Progenitor cell of endocrine pancreas (in vitro differentiated cells): ENCODE measurements around the gene NIPBL. TPM values are rescaled to one million over a fixed set of nuclear protein-coding genes. Genes with fewer than 3 reads are reported as not detected.

Experiments
- DNase-seq: peaks from one replicate; pipeline ENCODE4 v3.0.0; 2021; ENCODE audit warnings: low spot score; ENCODE audit not compliant: unreplicated experiment
- H3K27ac Mint-ChIP-seq: 2 replicates; pipeline ENCODE4 v1.8.0; 2021; ENCODE audit warnings: mild to moderate bottlenecking, moderate library complexity, mixed read lengths
- H3K27me3 Mint-ChIP-seq: 2 replicates; pipeline ENCODE4 v1.8.0; 2021; ENCODE audit warnings: mixed read lengths
- H3K36me3 Mint-ChIP-seq: 2 replicates; pipeline ENCODE4 v1.8.0; 2022; ENCODE audit warnings: mixed read lengths; ENCODE audit not compliant: insufficient read depth
- H3K4me1 Mint-ChIP-seq: 2 replicates; pipeline ENCODE4 v1.8.0; 2021; ENCODE audit warnings: low read depth, mixed read lengths
- H3K4me3 Mint-ChIP-seq: 2 replicates; pipeline ENCODE4 v1.8.0; 2021; ENCODE audit warnings: low read depth, mild to moderate bottlenecking, moderate library complexity, mixed read lengths
- H3K9me3 Mint-ChIP-seq: 2 replicates; pipeline ENCODE4 v1.8.0; 2021; ENCODE audit warnings: low read depth, mixed read lengths
- total RNA-seq: library from RNA; stranded (reverse); gene quantifications from 2 replicates; pipeline ENCODE4 v1.2.1, GENCODE V29; 2021
- TF ChIP-seq, protein P1 (sequence below): fragments of 200-600 bp; sonication (generic); IDR thresholded peaks from one replicate; pipeline ENCODE4 v1.5.0; 2021; ENCODE audit warnings: antibody characterized with exemption, mild to moderate bottlenecking; ENCODE audit not compliant: unreplicated experiment

NIPBL gene
- total RNA-seq, 1 donor from 2014 or later: 85.6 TPM

DNA sequence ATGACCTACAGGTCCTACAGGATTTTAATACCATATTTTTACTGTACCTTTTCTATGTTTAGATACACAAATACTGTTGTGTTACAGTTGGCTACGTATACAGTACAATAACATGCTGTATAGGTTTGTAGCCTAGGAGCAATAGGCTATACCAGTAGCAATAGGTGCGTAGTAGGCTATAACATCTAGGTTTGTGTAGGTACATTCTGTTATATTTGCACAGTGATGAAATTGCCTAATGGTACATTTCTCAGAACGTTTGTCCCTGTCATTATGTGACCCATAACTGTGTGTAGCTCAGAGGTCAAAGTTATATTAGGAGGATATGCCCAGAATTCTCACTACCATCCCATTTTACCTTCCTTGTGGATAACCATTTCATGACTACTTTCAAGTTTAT is 59.7 kb downstream of the NIPBL start:
- no peak overlapping the region for H3K27ac Mint-ChIP-seq
- no peak overlapping the region for H3K4me3 Mint-ChIP-seq
- TF ChIP-seq, protein P1, sequence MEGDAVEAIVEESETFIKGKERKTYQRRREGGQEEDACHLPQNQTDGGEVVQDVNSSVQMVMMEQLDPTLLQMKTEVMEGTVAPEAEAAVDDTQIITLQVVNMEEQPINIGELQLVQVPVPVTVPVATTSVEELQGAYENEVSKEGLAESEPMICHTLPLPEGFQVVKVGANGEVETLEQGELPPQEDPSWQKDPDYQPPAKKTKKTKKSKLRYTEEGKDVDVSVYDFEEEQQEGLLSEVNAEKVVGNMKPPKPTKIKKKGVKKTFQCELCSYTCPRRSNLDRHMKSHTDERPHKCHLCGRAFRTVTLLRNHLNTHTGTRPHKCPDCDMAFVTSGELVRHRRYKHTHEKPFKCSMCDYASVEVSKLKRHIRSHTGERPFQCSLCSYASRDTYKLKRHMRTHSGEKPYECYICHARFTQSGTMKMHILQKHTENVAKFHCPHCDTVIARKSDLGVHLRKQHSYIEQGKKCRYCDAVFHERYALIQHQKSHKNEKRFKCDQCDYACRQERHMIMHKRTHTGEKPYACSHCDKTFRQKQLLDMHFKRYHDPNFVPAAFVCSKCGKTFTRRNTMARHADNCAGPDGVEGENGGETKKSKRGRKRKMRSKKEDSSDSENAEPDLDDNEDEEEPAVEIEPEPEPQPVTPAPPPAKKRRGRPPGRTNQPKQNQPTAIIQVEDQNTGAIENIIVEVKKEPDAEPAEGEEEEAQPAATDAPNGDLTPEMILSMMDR: no peak
- H3K36me3 Mint-ChIP-seq: no peaks in the 10 kb centered on the region
- no peak for DNase-seq
- H3K27me3 Mint-ChIP-seq: no peaks in the 10 kb centered on the region
- H3K4me1 Mint-ChIP-seq: peaks cover 15% of the 10 kb centered on the region
- H3K9me3 Mint-ChIP-seq: peaks cover 8% of the 10 kb centered on the region

DNA sequence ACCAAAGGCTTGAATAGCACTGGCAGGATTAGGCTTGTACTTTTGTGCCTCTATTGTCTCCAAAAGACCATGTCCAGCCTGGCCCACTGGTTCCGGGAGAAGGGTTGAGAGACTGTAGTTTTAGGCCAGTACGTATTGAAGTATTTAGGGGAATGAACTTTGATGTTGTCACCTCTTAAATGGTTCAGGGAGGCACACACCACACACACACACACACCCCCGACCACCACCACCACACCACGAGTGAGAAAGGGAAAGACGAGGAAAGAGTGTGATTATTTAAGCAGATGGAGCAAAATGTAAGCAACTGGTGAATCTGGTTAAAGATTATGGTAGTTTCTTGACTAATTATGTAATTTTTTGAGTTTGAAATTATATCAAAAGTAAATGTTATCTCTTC is 61.6 kb downstream of the NIPBL start:
- Mint-ChIP-seq H3K9me3 (no peaks in the 10 kb centered on the region), H3K4me3 (no peak overlapping the region), H3K4me1 (peaks cover 16% of the 10 kb centered on the region), H3K36me3 (no peaks in the 10 kb centered on the region), H3K27ac (peak overlapping the region; percentile 78), H3K27me3 (no peaks in the 10 kb centered on the region)
- DNase-seq: no peak
- TF ChIP-seq, protein P1: no peak

DNA sequence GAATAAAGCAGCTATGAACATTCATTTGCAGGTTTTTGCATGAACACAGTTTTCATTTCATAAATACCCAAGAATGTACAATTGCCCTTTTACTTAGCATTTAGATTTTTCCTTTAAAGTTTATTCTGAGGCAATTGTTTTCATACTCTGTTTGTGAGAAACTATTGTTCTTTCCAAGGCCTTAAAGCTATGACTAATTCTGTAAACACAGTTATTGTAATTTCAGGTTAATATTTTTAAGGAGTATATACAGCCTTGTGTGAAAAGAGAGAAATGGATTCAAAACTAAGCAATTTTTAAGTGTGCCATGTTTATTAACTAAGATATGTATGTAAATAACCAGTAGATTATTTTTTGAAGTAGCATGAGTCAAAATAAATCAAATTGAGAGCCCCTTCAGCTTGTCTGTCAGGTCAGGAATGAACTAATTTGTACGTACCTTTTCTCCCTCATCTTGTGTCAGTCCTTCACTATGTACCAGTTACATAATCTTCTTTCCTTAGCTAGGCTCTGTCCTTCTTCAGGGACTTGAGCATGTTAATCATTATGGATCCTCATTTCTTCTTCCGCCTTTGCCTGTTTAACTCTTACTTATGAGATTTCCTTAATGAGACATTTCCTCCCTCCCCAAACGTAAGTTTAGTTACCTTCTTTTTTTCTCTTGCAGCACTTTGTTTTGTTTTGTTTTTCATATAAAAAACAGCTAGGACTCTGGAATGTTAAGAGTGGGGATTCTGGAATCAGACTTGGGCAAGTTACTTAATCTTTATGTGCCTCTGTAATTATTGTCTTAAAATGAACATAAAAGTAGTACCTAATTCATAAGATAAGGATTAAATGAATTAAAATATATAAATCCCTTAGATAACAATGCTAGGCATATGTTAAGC is 63.6 kb downstream of the NIPBL start:
- H3K4me3 Mint-ChIP-seq: no peak overlapping the region
- DNase-seq: no peak
- H3K27me3 Mint-ChIP-seq: no peaks in the 10 kb centered on the region
- TF ChIP-seq, protein P1: no peak
- H3K4me1 Mint-ChIP-seq: peaks cover 16% of the 10 kb centered on the region
- no peaks in the 10 kb centered on the region for H3K36me3 Mint-ChIP-seq
- H3K9me3 Mint-ChIP-seq: no peaks in the 10 kb centered on the region
- no peak overlapping the region for H3K27ac Mint-ChIP-seq

DNA sequence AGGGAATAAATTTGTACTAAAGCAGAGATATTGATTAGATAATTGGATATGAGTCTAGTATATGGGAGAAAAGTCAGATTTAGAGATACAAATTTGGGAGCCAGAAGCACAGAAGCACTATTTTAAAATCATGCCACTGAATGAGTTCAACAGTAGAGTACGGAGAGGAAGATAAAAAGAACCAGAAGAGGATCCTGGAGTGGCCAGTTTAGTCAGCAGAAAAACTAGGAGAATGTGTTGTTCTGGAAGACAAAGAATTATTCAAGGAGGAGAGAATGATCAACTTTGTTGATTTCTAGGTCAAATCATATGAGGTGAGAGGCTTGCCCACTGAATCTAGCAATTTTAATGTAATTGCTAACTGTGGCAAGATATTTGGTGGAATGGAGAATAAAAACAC is 67.0 kb downstream of the NIPBL start:
- Mint-ChIP-seq H3K27ac (peak overlapping the region; percentile 0), H3K4me1 (peaks cover 17% of the 10 kb centered on the region), H3K4me3 (no peak overlapping the region), H3K36me3 (no peaks in the 10 kb centered on the region), H3K27me3 (no peaks in the 10 kb centered on the region), H3K9me3 (no peaks in the 10 kb centered on the region)
- no peak for DNase-seq
- TF ChIP-seq, protein P1: no peak

DNA sequence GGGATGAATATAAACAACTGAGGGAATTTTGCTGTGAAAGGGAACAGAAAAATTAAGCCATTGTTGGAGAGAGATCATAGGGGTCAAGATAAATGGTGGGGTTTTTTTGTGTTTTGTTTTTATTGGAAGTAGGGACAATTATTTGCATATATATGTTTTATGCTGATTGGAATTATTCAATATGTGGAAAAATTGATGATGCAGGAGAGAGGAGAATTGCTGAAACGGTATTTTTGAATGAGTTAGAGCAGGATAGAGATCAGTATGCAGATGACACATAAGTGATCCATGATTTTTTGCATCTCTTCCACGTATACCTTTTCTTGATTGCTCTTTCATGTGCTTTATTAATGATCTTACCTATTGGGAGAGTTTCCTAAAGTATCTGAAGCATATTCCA is 67.5 kb downstream of the NIPBL start:
- TF ChIP-seq, protein P1: no peak
- H3K9me3 Mint-ChIP-seq: no peaks in the 10 kb centered on the region
- H3K4me1 Mint-ChIP-seq: peaks cover 17% of the 10 kb centered on the region
- no peaks in the 10 kb centered on the region for H3K36me3 Mint-ChIP-seq
- H3K4me3 Mint-ChIP-seq: no peak overlapping the region
- peak overlapping the region; percentile 0 for H3K27ac Mint-ChIP-seq
- H3K27me3 Mint-ChIP-seq: no peaks in the 10 kb centered on the region
- DNase-seq: no peak
